OCI-M1 (cell line): ENCODE results near the gene TPX2.

Experiments
- DNase-seq: peaks from one replicate; lab custom pipeline; 2025; lab: John Stamatoyannopoulos, UW

TPX2 gene

GRCh38 chr20:31833931-31834521, 94.9 kb downstream of the TPX2 start:
- no peak for DNase-seq

- DNase-seq: no peak
Measured at GRCh38 chr20:31835554-31835953, 96.5 kb downstream of the TPX2 start.

- DNase-seq: peak; percentile 85
Measured at GRCh38 chr20:31835977-31836852, 97.1 kb downstream of the TPX2 start.

DNA sequence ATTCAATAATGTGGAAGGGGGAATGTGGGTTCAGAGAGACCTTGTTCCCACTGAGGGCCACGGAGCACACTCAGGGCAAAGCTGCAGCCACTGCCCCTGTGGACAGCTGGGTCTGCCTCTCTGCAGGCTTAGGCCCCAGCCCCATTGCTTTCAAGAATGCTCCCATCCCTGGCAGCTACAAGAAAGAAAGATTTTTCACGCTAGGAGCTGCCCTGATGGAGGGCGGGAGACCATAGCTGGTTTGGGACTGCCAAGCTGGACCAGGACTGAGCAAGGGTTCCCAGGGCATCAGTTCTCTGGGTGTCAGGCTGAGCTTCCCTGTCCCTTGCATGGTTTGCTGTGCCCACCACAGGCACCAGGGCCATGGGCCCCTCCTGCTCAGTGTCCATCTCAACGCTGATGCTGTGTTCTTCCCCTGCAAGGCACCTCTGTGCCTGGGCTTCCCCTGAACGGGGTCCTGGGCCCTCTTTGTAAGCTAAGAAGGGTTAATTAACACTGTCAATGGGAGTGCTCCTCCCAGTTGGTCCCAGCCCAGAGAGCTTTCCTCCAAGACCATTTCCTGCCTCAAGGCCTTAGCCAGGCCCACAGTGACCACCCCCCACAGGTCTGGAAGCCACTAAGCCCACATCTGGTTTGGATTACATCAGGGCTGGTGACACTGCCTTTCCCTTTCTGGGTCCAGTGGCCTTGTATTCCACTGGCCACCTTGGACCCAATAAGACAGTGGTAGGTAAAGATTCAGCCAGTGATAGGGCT, 97.9 kb downstream of the TPX2 start:
- peak; percentile 26 for DNase-seq

DNA sequence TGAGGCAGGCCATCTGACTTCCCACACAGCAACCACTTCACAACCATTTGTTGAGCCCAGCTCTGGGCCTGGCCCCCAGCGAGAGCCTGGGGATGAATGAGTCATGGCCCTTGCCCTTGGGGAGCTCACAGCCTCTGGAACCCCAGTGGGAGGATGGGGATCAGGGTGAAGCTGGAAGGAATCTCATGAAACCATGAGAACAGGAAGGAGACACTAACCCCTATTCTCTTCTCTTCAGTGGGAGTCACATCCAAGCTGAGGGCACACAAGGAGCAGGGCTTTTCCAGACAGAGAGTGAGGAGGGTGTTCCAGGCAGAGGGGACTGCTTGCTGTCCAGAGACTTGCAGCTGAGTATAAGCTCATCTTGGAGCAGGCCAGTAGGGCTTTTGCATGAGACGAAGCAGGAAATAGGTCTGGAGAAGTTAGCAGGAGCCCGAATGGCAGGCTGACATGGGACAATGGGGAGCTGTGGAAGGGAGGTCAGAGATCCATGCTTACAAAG, 98.9 kb downstream of the TPX2 start:
- peak; percentile 15 for DNase-seq

- DNase-seq: peak; percentile 58
Measured at GRCh38 chr20:31838646-31839292, 99.7 kb downstream of the TPX2 start.

- no peak for DNase-seq
Measured at GRCh38 chr20:31839782-31840487, 100.8 kb downstream of the TPX2 start.

DNA sequence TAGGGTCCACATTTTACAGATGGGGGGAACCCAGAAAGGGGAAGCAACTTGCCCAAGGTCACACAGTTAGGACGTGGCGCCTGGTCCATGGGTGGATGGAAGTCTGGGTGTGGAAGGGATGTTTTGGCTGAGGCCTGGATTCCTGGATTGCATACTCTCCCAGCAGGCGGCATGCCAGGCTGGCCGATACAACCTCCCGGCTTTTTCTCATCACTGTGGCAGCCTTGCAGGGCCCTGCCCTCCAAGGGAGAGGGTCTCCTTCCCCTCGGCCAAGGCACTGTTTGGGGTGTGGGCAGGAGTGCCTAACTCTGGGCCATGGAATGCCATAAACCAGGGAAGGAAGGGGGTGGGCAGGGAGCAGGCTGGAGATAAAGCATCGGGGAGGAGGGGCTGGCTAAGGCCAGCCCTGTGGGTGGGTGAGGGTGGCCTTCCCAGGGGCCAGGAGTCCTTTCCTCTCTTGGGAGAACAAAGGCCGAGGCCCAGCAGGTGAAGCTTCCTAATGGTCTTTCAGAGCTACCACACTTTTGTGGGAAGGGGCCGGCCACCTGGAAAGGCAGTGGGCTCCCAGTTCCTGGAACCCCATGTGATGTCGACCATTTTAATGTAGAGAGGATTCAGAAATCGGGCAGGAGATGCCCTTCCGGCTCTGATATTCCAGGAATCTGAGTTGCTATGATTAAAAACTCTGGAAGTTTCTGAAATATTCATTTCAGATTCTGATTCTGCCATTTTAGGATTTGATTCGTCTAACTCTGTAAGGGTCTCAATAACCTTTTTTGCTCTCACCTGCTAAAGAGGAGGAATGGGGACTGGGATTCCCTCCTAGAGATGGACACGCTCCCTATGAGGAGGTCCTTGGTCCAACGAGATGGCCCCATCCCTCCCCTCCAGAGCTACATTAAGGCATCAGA, 102.1 kb downstream of the TPX2 start:
- no peak for DNase-seq

DNA sequence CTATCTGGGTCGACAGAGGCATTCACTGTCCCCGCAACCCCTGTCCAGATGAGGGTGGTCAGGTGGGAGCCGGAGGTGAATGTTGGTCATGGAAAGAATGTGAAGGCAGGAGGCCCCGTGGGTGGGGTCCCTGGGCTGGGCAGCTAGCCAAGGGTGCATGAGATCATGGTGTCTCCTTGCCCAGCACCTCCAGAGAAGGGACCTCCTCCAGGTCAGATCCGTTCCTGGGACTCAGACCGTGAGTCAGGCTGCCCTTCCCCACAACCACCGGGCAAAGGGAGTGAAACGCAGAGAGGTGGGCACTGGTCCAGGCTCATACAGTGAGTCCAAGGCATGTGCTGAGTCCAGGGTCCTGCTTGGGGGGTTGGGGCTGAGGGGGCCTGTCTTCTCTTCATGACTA, 102.8 kb downstream of the TPX2 start:
- no peak for DNase-seq

- no peak for DNase-seq
Measured at GRCh38 chr20:31842471-31843157, 103.5 kb downstream of the TPX2 start.

- no peak for DNase-seq
Measured at GRCh38 chr20:31843288-31843687, 104.2 kb downstream of the TPX2 start.

DNA sequence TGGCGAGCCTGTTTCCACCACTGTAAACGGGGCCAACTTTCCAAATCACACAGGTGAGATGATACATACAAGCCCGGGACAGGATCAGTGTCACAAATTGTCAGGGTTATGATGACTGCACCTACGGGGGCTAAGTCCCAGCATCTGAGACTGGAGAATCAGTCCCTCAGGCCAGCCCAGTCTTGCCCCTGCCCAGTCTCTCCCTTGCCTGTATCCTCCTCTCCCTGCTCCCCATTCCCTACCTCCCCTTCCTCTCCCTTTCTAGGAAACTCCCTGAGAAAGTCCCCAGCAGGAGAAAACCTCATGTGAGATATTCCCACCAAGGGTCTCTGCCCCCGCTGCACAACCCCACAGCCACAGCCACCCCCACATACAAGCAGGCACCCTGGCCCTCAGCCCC, 104.8 kb downstream of the TPX2 start:
- DNase-seq: no peak

GRCh38 chr20:31844737-31845299, 105.7 kb downstream of the TPX2 start:
- no peak for DNase-seq

DNA sequence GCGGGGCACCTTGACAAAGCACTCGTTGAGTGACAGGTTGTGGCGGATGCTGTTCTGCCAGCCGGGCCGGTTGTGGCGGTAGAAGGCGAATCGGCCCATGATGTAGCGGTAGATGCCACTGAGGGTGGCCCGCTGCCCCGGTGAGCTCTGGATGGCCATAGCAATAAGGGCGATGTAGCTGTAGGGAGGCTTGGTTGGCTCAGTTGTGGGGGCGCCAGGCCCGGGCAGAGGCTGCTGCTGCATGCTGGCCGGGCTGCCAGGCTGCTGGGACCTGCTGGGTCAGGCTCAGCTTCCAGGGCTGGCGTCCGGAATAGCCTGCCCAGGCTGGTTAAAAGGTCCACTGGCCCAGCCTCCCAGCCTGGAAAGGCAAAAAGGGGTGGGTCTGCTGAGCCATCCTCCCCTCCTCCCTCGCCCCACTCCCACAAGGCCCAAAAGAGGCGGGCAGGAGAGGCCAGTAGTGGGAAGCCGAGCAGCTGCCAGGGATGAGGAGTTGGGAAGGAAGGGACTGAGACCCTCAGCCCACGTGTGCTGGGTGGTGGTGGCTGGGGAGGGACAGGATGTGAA, 106.3 kb downstream of the TPX2 start, which contains the start of gene FOXS1:
Gene FOXS1, minus strand, starts transcription at position 305 of the 564 bp plus-strand sequence. Its CDS starts 62 bp downstream, at position 243.
- DNase-seq: no peak

- DNase-seq: no peak
Measured at GRCh38 chr20:31846793-31847138, 107.7 kb downstream of the TPX2 start.

DNA sequence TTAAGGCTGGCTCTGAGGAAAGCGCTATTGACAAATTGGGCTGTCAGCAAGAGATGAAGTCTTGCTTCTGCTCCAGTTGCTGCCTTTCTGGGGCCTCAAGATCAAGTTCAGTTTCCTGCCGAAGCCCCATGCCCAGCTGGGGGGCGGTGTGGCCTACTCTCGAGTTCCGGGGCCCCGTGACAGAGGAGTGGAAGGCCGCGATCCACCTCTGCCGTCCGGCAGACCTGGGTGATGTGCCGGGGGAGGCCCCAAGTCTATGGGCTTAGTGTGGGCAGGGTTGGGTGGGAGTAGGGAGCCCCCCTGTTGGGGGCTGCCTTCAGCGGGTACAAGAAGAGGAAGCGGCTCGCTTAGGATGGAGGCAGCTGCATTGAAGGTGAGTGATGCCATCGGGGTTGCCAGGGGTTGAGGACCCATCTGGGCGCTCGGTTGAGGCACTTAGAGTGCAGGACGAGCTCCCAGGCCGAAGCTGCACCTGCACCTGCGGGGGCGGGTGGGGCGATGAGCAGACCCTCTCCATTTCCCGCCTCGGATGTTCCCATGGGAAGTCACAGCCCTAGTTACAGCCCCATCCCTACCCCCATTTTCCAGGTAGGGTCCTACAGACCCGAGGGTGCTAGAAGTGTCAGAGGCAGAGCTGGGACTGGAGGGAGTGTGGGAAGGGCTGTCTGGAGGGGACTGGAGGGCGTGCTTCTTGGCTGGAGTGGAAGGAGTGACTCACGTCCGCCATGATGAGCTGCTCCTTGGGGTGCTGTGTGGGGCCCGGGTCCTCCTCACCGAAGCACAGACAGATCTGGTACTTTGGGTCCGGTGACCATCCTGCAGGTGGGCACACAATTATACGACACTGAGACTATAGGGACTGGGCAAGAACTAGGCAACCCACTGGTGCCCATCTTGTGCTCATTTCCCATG, 109.3 kb downstream of the TPX2 start:
- DNase-seq: no peak

DNA sequence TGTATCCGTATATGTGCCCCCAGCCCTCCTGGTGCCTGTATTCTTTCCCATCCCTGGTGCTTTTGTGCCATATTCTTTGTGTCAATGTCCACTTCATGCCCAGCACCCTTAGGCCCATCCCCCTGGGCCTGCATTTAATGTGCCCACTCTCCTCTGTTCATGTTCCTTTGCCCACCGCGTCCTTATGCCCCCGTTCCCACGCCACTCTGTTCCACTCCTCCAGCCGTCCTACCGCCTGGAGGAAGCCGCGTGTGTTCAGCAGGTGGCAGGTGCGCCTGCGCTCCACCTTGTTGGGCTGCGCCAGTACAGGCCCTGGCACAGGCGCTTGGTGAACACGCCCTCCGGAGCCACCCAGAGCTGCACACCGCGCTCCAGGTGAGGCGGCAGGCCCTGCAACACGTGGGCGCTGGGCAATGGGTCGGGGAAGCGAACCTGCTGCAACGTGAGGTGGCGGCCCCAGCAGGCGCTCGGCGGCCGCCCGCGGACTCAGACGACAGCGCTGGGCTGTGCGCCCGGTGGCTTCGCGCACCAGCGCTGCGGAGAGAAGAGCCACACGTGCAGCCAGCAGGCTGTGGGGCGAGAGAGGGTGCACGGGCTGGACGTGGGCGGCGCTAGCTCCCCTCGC, 110.3 kb downstream of the TPX2 start:
- DNase-seq: no peak
